Measurements from ENCODE around the gene WDR27. TPM values are rescaled to one million over a fixed set of nuclear protein-coding genes. Genes with fewer than 3 reads are reported as not detected.

WDR27 gene
- total and polyA plus RNA-seq, 10 of the 15 experiments (the other 5 are each of a cell fraction or from before 2014, with no cell fraction given) = 1.9 to 33.2 (median 19.0) TPM

- DNase-seq (ENCODE audit: low read depth, low spot score) = no peak
- 85% methylated on average over 12 of the region's 12 CpGs for WGBS (ENCODE audit: insufficient coverage, insufficient replicate concordance, low lambda C conversion rate, missing lambda C conversion rate)
Observed at GRCh38 chr6:169651498-169651897, 50.3 kb downstream of the WDR27 start.

More at GRCh38 chr6:169651498-169651897, 50.3 kb downstream of the WDR27 start:
- no TSS peak for BruUV-seq (replicated peaks)
- Histone ChIP-seq H2AFZ (ENCODE audit: control insufficient read depth, low read depth, low read length) (no peak overlapping the region), H3K4me3 (no peak overlapping the region), H3K36me3 (ENCODE audit: control insufficient read depth in 2 of 2, insufficient read depth in 2 of 2, low read length in 1 of 2) (no peaks in the 10 kb centered on the region; a peak in 2 of 4 replicates), H3K9me3 (replicated peaks; ENCODE audit: control insufficient read depth, insufficient read depth, low read length) (no peaks in the 10 kb centered on the region), H3K4me1 (ENCODE audit: control insufficient read depth, insufficient read depth, low read length) (no peaks in the 10 kb centered on the region), H3K9ac (ENCODE audit: control insufficient read depth, insufficient read depth, low read length) (no peak overlapping the region), H3K4me2 (ENCODE audit: control insufficient read depth, insufficient read depth) (no peak overlapping the region), H3K27me3 (replicated peaks in 1 of 2; ENCODE audit: control insufficient read depth in 2 of 2, insufficient read depth in 2 of 2, low read length in 1 of 2) (no peaks in the 10 kb centered on the region), H4K20me1 (ENCODE audit: control insufficient read depth, insufficient read depth) (no peaks in the 10 kb centered on the region), H3K79me2 (ENCODE audit: control insufficient read depth, insufficient read depth, low read length) (no peaks in the 10 kb centered on the region), H3K27ac (ENCODE audit: control insufficient read depth, insufficient read depth) (no peak overlapping the region)
- no peak for FAIRE-seq
- ChIA-PET CTCF (no interaction called here), POLR2A (no interaction called here), SMC1A (ENCODE audit: uncharacterized antibody, unreplicated experiment) (no interaction called here), RAD21 (ENCODE audit: unreplicated experiment) (no interaction called here)
- intact Hi-C loops (cut with micrococcal nuclease; ENCODE audit: unreplicated experiment) = no loop called here
- in situ Hi-C loops (cut with MboI) = no loop called here
- TF ChIP-seq EED (IDR thresholded peaks at IDR 0.05; ENCODE audit: low read depth) = no peak
- no peak for TF ChIP-seq ETV6 (conservative IDR thresholded peaks at IDR 0.05 in 1 of 2, IDR thresholded peaks at IDR 0.05 in 1 of 2; ENCODE audit: borderline replicate concordance in 1 of 2, low read depth in 1 of 2)
- TF ChIP-seq RB1 (IDR thresholded peaks at IDR 0.05; ENCODE audit: borderline replicate concordance) = no peak
- TF ChIP-seq NR2C1 (IDR thresholded peaks at IDR 0.05) = no peak
- TF ChIP-seq PML (IDR thresholded peaks at IDR 0.05; ENCODE audit: low read length) = no peak
- no peak for TF ChIP-seq CREB1 (IDR thresholded peaks at IDR 0.05; ENCODE audit: low read depth)
- TF ChIP-seq FOXM1 (IDR thresholded peaks at IDR 0.05; ENCODE audit: low read depth, low read length) = no peak
- no peak for TF ChIP-seq CEBPZ (IDR thresholded peaks at IDR 0.05; ENCODE audit: low read depth, low read length)
- no peak for TF ChIP-seq SKIL (IDR thresholded peaks at IDR 0.05; ENCODE audit: low read depth, poor library complexity, severe bottlenecking)
- no peak for TF ChIP-seq WRNIP1 (IDR thresholded peaks at IDR 0.05; ENCODE audit: borderline replicate concordance, low read depth, low read length)
- ATAC-seq = no peak
